H1 (cell line): Measurements from ENCODE around the gene FBXL15.

Source experiments
- EZH2 ChIP-seq: fragments of 200-600 bp; sonication (generic); IDR thresholded peaks from 2 replicates; pipeline ENCODE4 v1.7.1; 2012; ENCODE audit warnings: low read depth, mild to moderate bottlenecking, moderate library complexity, low read length, inconsistent platforms; ENCODE audit not compliant: severe bottlenecking
- JUN ChIP-seq: IDR thresholded peaks from 2 replicates; pipeline ENCODE4 v1.6.1; 2011; ENCODE audit warnings: low read depth, mild to moderate bottlenecking, improper control_type of control experiment, low read length
- POLR2A ChIP-seq, 2 experiments: IDR thresholded peaks; 1 replicate in 1 of 2; 2 replicates in 1 of 2; pipeline ENCODE4 v1.6.1; 2011; ENCODE audit warnings: low read depth in 2 of 2, low read length in 2 of 2, mild to moderate bottlenecking in 2 of 2; ENCODE audit errors: control extremely low read depth in 1 of 2
- SUZ12 ChIP-seq: fragments of 200-600 bp; sonication (generic); IDR thresholded peaks from 2 replicates; pipeline ENCODE4 v1.6.1; 2012; ENCODE audit warnings: mild to moderate bottlenecking, inconsistent platforms, low read length, moderate library complexity, mixed read lengths
- TAF7 ChIP-seq: optimal IDR thresholded peaks from 2 replicates; pipeline ENCODE3; 2011; ENCODE audit warnings: low read depth, mild to moderate bottlenecking, inconsistent platforms, low read length, moderate library complexity, borderline replicate concordance
- TF ChIP-seq, protein P1 (sequence below), 3 experiments: IDR thresholded peaks; 1 replicate in 2 of 3; 2 replicates in 1 of 3; pipeline versions ENCODE4 v1.5.1 to v1.6.1; 2011; ENCODE audit warnings: low read length in 3 of 3, mild to moderate bottlenecking in 3 of 3, inconsistent platforms in 2 of 3, low read depth in 1 of 3, moderate library complexity in 1 of 3; ENCODE audit not compliant: insufficient read depth in 1 of 3; ENCODE audit errors: control extremely low read depth in 1 of 3

DNA sequence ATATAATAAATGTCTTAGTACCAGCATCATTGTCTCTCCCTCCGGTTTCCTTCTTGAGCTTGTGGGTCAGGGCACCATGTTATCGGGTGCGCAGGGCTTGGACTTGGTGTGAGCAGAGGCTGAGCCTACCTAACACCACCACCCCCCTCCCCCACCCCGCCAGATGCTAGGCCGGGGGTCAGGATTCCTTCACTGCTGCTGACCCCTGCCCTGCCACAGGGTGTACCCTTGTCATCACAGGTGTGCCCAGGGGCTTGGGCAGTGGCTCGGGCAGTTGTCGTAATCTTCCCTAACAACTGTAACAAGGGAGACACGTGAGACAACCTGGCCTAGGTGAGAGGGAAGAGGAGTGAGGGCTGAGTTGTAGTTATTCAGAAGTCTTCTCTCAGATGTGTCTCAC is 37.8 kb upstream of the FBXL15 start:
- TF ChIP-seq, protein P1, sequence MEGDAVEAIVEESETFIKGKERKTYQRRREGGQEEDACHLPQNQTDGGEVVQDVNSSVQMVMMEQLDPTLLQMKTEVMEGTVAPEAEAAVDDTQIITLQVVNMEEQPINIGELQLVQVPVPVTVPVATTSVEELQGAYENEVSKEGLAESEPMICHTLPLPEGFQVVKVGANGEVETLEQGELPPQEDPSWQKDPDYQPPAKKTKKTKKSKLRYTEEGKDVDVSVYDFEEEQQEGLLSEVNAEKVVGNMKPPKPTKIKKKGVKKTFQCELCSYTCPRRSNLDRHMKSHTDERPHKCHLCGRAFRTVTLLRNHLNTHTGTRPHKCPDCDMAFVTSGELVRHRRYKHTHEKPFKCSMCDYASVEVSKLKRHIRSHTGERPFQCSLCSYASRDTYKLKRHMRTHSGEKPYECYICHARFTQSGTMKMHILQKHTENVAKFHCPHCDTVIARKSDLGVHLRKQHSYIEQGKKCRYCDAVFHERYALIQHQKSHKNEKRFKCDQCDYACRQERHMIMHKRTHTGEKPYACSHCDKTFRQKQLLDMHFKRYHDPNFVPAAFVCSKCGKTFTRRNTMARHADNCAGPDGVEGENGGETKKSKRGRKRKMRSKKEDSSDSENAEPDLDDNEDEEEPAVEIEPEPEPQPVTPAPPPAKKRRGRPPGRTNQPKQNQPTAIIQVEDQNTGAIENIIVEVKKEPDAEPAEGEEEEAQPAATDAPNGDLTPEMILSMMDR (IDR thresholded peaks at IDR 0.05; ENCODE audit: control extremely low read depth in 1 of 3, insufficient read depth in 1 of 3, low read depth in 1 of 3, low read length in 3 of 3), result no peak
- TF ChIP-seq POLR2A (IDR thresholded peaks at IDR 0.05; ENCODE audit: control extremely low read depth in 1 of 2, low read depth in 2 of 2, low read length in 2 of 2) (no peak), SUZ12 (no peak), JUN (no peak), TAF7 (no peak), EZH2 (no peak)
